ENCODE data around the gene FAM131C. TPM values are rescaled to one million over a fixed set of nuclear protein-coding genes. Genes with fewer than 3 reads are reported as not detected.

FAM131C gene
- total RNA-seq, 1 experiment from 2014 or later = 0.41 TPM

DNA sequence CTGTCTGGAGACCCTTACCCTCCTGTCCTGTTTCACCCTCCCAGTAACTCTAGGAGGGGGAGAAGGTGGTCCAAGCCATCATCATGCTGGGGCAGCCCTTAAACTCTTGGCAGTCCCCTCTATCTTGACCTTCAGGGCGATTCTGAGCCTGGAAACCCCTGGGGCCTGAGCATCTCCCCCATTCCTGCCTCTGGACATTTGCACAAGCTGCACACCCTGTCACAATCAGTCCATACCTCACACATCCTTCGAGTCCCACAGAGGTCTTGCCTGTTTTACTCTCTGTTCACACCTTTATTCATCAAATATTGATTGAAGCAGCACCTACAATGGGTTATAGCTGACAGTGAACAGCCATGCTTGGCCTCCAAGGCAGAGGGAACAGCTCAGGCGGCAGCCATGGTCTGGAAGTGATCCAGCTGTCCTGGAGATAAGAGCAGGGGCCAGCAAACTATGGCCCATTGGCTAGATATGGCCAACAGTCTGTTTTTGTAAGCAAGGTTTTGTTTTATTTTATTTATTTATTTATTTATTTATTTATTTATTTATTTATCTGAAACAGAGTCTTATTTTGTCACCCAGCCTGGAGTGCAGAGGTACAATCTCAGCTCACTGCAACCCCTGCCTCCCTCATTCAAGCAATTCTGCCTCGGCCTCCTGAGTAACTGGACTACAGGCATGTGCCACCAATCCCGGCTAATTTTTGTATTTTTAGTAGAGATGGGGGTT, 7.1 kb upstream of the FAM131C start:
- Mint-ChIP-seq H3K4me1 (ENCODE audit: low read depth, unreplicated experiment) (no peaks in the 10 kb centered on the region), H3K36me3 (ENCODE audit: insufficient read depth, unreplicated experiment) (no peaks in the 10 kb centered on the region), H3K27me3 (ENCODE audit: insufficient read depth, unreplicated experiment) (no peaks in the 10 kb centered on the region), H3K9me3 (ENCODE audit: unreplicated experiment) (no peaks in the 10 kb centered on the region), H3K27ac (ENCODE audit: unreplicated experiment) (no peak overlapping the region), H3K4me3 (ENCODE audit: unreplicated experiment) (no peak overlapping the region)
- Histone ChIP-seq H3K9me3 (no peaks in the 10 kb centered on the region), H3K27me3 (replicated peaks; ENCODE audit: control insufficient read depth, insufficient read depth, low read length) (no peaks in the 10 kb centered on the region), H3K36me3 (ENCODE audit: control insufficient read depth, insufficient read depth, low read length) (no peaks in the 10 kb centered on the region), H3K4me1 (peaks cover 5% of the 10 kb centered on the region; the same call in 1 of the 2 replicates), H3K4me3 (ENCODE audit: low read depth, low read length) (no peak overlapping the region)
- BruUV-seq (replicated peaks) = no TSS peak
- ChIA-PET CTCF (interaction anchor here (1.2 to 3.3 kb wide), 3 partner anchors 74 to 109 kb away, joined by 3 to 24 read pairs (median 23); no protein-coding TSS in a partner anchor), POLR2A (no interaction called here)
- DNase-seq = no peak
- TF ChIP-seq, protein P1, sequence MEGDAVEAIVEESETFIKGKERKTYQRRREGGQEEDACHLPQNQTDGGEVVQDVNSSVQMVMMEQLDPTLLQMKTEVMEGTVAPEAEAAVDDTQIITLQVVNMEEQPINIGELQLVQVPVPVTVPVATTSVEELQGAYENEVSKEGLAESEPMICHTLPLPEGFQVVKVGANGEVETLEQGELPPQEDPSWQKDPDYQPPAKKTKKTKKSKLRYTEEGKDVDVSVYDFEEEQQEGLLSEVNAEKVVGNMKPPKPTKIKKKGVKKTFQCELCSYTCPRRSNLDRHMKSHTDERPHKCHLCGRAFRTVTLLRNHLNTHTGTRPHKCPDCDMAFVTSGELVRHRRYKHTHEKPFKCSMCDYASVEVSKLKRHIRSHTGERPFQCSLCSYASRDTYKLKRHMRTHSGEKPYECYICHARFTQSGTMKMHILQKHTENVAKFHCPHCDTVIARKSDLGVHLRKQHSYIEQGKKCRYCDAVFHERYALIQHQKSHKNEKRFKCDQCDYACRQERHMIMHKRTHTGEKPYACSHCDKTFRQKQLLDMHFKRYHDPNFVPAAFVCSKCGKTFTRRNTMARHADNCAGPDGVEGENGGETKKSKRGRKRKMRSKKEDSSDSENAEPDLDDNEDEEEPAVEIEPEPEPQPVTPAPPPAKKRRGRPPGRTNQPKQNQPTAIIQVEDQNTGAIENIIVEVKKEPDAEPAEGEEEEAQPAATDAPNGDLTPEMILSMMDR (IDR thresholded peaks at IDR 0.05; ENCODE audit: insufficient read depth in 1 of 2, low read depth in 1 of 2, low read length in 1 of 2, severe bottlenecking in 1 of 2, unreplicated experiment in 1 of 2) = no peak
- intact Hi-C loops (cut with micrococcal nuclease; ENCODE audit: unreplicated experiment) = loop anchor here (5.0 kb wide), 1 partner anchor 57 kb away; no protein-coding TSS in a partner anchor

DNA sequence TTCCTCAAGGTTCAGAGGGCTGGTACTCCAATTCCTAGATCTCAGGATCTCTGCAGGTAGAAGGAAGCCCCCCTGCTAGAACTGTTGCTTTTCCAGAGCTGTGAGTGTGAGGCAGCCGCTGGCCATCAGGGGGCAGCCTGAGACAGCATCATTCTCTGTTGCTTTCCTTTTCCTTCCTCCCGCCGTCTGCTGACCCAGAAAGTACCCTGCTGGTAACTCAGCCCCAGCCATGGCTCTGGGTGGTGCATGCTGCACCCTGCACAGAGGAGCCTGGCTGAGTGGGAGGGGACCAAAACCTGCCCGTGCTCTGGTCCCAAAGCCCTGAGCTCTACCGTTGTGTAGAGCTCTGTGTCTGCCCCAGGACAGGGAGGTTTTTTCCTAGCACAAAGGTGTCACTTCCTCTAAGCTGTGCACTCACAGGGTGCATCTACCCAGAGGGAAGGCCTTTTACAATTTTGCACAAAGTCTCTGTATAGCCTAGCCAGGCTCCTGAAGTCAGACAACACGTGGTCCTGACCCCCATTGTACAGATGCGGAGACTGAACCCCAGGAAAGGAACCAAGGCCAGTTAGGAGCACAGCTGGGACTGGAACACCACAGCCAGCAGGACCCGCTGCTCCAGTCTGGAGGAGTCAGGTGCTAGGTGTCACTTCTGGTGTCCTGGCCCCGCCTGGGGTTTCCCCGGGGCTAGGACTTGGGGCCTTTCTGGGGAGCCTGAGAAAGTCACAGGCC, 5.6 kb upstream of the FAM131C start:
- Mint-ChIP-seq H3K27ac (ENCODE audit: unreplicated experiment) (no peak overlapping the region), H3K36me3 (ENCODE audit: insufficient read depth, unreplicated experiment) (no peaks in the 10 kb centered on the region), H3K4me3 (ENCODE audit: unreplicated experiment) (no peak overlapping the region), H3K9me3 (ENCODE audit: unreplicated experiment) (no peaks in the 10 kb centered on the region), H3K4me1 (ENCODE audit: low read depth, unreplicated experiment) (no peaks in the 10 kb centered on the region), H3K27me3 (ENCODE audit: insufficient read depth, unreplicated experiment) (no peaks in the 10 kb centered on the region)
- no TSS peak for BruUV-seq (replicated peaks)
- Histone ChIP-seq H3K36me3 (ENCODE audit: control insufficient read depth, insufficient read depth, low read length) (no peaks in the 10 kb centered on the region), H3K4me1 (peaks cover 5% of the 10 kb centered on the region; the same call in 1 of the 2 replicates), H3K9me3 (no peaks in the 10 kb centered on the region), H3K4me3 (ENCODE audit: low read depth, low read length) (no peak overlapping the region), H3K27me3 (replicated peaks; ENCODE audit: control insufficient read depth, insufficient read depth, low read length) (no peaks in the 10 kb centered on the region)
- peak; percentile 79 to 83 for DNase-seq
- CTCF ChIA-PET = interaction anchor here (0.6 to 3.3 kb wide), 20 partner anchors 11 to 288 kb away, joined by 3 to 24 read pairs (median 4); partner anchors contain the start of gene SZRD1
- TF ChIP-seq, protein P1 (IDR thresholded peaks at IDR 0.05; ENCODE audit: insufficient read depth in 1 of 2, low read depth in 1 of 2, low read length in 1 of 2, severe bottlenecking in 1 of 2, unreplicated experiment in 1 of 2) = peak; percentile 68 to 85
- intact Hi-C loops (cut with micrococcal nuclease; ENCODE audit: unreplicated experiment) = loop anchor here (1.0 to 10.0 kb wide), 3 partner anchors 108 to 286 kb away; partner anchors contain the start of gene SZRD1
- POLR2A ChIA-PET = interaction anchor here (0.8 kb wide), 1 partner anchor 100 kb away, joined by 3 read pairs; no protein-coding TSS in a partner anchor

All from Caco-2 (cell line).